ENCODE measurements around the gene LAMB3.

DNA sequence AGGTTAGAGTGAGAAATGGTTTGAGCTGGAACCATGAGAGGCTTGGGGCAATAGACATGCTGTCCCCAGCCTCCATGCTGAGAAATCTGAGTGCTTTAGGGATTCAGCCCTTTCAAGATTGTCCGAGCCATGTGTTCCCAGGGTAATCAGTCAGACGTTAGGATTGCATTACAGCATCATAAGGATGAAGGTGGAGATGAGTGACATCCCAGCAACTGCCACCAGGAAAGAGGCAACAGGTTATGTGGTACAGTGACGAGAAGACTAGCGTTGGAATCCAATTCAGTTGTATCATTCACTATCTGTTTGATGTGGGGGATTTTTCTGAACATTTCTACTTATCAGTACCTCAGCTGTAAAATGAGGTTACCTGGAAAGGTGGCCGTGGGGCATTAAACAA is 67.0 kb downstream of the LAMB3 start:
- TF ChIP-seq, protein P1, sequence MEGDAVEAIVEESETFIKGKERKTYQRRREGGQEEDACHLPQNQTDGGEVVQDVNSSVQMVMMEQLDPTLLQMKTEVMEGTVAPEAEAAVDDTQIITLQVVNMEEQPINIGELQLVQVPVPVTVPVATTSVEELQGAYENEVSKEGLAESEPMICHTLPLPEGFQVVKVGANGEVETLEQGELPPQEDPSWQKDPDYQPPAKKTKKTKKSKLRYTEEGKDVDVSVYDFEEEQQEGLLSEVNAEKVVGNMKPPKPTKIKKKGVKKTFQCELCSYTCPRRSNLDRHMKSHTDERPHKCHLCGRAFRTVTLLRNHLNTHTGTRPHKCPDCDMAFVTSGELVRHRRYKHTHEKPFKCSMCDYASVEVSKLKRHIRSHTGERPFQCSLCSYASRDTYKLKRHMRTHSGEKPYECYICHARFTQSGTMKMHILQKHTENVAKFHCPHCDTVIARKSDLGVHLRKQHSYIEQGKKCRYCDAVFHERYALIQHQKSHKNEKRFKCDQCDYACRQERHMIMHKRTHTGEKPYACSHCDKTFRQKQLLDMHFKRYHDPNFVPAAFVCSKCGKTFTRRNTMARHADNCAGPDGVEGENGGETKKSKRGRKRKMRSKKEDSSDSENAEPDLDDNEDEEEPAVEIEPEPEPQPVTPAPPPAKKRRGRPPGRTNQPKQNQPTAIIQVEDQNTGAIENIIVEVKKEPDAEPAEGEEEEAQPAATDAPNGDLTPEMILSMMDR (conservative IDR thresholded peaks at IDR 0.05): no peak
- no peak for TF ChIP-seq EZH2 (IDR thresholded peaks at IDR 0.05; ENCODE audit: low read depth)

All from PC-9 (cell line).